ENCODE results near the gene NRDC.
"Not testable (repeated sequence)": the region's sequence is repeated elsewhere in the genome, so short reads cannot be mapped to it uniquely, and the experiment has no call there.

The NRDC gene

GRCh38 chr1:51840743-51841461 lies 37.6 kb downstream of the NRDC start:
- DNase-seq (ENCODE audit: low spot score), result no peak

- no peak for DNase-seq (ENCODE audit: low spot score)
Measured at GRCh38 chr1:51840182-51840581, 38.3 kb downstream of the NRDC start.

GRCh38 chr1:51839094-51839493 lies 39.4 kb downstream of the NRDC start:
- DNase-seq (ENCODE audit: low spot score), result no peak

DNA sequence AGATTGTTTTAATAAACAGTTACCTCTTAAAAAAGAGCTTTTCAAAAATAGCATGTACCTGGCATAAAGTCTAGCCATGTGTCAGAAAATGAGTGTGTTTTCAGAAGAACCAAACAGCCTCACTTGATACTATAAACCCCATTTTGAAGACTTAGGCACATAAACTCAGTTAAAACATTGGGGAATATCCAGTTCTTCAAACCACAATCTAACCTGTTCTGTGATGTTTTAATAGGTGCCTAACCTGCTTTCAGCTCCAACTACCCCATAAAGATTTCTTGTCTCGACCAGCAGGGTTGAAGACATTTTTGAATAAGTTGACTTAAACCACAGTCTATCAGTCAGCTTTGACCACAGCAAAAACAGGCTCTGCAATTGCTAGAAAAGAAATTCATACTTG lies 41.3 kb downstream of the NRDC start:
- DNase-seq (ENCODE audit: low spot score), result no peak

- DNase-seq (ENCODE audit: low spot score), result no peak
Measured at GRCh38 chr1:51833700-51834099, 44.8 kb downstream of the NRDC start.

GRCh38 chr1:51829058-51829457 lies 49.5 kb downstream of the NRDC start:
- DNase-seq (ENCODE audit: low spot score), result no peak

DNA sequence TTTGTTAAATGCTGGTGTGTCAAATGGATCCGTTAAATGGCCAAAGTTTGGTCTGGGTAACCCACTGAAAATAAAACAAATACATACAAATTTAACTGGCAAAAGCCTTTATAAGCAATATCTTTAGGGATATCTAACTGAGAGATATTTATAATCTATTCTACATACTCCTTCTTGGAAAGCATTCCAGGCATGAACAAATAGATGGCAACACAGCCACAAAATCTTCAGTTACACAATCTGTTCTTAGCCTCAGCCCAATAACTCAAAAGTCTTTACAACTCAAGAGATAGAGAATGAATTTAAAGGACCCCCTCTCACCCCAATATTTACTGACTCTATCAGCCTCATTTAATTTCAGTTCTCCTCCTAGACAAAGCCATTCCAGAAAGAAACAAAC lies 58.7 kb downstream of the NRDC start:
- DNase-seq (ENCODE audit: low spot score), result no peak

DNA sequence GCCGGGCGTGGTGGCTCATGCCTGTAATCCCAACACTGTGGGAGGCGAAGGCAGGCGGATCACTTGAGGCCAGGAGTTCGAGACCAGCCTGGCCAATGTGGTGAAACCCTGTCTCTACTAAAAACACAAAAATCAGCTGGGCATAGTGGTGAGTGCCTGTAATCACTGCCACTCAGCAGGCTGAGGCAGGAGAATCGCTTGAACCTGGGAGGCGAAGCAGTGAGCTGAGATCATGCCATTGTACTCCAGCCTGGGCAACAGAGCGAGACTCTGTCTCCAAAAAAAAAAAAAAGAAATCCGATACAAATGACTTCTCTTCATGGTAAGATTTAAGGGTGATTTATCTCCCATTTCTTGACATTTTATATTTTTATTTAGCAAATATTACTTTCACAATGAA lies 59.5 kb downstream of the NRDC start:
- DNase-seq (ENCODE audit: low spot score), result not testable (repeated sequence)

DNA sequence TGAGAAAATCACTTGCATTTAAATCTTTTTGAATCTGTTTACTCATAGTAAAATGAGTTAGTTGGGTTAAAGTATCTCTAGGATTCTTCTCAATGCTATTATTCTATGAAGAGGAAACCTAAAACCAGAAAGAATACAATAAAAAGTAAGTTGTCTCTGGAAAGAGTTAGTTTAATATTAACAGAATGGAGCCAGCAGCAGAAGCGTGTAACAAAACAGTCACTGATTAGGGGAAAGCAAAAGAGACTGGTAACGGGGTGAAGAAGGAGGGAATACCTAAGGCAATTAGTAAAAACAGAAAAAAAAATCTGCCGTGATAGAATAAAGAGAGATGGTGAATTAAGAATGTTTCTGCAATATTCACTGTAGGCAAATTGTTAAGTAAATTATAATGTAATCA lies 60.0 kb downstream of the NRDC start:
- DNase-seq (ENCODE audit: low spot score), result no peak

- DNase-seq (ENCODE audit: low spot score), result no peak
Measured at GRCh38 chr1:51814513-51814912, 64.0 kb downstream of the NRDC start.

DNA sequence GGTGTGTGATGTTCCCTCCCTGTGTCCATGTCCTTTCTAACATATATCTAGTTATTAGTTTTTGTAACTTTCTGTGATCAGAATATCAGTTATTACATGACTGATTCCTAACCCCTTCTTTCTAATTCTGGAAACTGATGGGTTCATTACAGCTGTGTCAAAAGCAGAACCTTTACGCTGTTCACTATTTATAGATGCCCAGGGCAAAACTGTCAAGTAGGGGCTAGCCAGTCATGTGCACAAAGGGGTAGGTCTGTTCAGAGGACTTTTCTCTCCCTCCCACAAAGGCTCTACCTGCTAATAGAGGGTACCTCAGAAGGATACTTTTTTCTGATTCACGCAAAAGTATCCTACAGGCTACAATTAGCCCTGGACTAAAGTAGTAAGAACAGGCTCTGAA lies 79.2 kb downstream of the NRDC start:
- DNase-seq (ENCODE audit: low spot score), result no peak

DNA sequence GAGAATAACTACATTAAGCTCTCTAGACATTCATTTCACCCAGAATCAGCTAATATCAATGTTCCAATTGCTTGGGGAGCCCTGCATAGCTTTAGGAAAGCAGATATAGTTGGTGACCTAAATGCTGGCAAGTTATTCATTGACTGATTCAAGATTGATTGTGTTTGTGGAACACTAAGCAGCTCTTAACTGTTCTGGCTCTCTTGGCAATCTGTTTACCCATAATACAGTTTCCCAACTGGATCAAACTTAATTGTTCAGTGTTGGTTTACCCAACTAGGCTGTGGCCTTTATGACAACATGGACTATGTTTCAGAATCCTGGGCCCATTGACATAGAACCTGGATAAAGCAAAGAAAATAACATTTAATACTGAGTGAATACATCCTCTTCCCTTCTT lies 83.7 kb downstream of the NRDC start:
- no peak for DNase-seq (ENCODE audit: low spot score)

DNA sequence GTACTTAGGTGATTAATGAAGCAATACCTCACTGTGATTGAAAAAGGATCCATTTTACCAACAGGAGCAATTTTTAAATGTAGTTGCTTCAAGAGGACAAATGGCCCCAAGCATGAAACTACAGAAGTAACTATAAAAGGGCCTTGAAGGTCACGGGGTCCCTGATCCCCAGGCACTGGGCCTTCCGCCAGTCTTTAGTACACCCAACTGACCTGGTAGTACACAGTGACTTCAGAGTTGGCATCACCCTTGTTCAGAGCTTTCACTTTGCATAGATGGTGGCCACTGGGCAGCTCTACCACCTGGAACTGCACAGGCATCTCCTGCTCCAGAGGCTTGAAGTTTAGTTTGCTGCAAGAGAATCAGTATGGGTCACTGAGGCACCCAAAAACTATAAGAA lies 84.3 kb downstream of the NRDC start:
- DNase-seq (ENCODE audit: low spot score), result no peak

DNA sequence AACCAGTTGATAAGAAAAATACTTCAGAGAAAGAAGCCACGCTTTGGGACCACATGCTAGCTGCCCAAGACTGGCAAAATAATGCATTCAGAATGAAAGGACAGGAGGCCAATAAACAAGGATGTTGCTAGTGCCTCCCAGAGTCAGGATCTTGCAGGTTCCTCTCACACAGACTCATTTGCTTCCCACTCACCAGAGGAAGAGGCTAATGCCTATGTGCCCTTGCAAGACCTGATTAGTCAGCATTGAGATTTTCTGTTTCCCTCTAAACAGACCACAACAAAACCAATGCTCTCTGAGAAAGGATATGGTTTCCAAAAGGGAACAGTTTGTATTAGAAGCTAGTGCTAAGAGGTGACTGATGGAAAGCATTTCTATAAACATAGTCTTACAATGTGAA lies 85.7 kb downstream of the NRDC start:
- DNase-seq (ENCODE audit: low spot score), result peak; percentile 6

DNA sequence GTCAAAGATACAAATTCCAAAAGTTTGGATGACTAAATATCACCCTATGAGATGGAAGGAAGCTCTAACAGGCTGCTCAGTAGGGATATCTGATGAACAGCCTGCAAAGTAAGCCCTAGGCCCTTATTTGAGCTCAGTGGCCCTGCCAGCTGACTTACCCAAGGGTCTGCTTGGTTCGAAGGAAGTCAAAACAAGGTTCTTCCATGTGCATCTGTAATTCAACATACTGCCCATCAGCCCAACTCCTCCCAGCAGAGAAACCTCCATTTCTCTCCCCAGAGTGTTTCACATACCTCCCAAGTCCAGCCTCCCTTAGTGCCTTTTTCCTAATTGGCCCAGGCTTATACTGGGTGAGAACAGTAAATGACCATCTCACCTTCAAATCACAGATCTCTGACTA lies 86.6 kb downstream of the NRDC start:
- no peak for DNase-seq (ENCODE audit: low spot score)

DNA sequence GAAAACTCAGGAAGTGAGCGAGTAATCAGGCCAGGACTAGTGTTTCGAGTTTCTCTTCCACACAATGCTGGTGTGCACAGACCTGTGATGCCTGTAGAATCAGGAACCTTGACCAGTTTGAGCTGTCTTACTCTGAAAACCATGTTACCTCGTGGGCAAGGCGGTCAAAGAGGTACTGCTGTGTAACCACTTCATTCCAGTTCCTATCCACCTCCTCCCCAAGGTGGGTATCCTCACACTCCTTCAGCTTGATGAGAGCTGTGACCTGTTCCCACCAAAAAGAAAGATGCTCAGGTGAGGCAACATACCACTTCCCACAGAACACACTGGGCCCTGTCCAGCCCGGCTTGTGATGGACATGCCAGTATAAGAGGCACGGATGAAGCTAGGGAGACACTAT lies 88.1 kb downstream of the NRDC start:
- no peak for DNase-seq (ENCODE audit: low spot score)

DNA sequence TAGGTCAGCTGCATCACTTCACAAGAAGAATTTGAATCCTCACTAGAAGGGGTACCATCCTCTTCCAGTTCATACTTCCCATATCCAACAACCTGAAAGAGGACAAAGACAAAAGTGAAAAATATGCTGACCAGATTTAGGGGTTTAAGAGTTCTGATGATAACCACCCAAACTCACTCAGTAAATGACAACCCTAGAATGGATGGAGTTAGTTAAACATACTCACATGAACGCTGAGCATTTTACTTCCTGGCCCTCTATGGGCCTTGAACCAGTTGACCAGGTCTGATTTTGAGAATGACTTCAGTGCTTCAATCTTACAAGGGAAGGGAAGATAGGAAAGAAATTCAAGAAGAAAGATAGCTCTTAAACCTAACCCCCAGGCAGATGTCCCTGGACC lies 89.2 kb downstream of the NRDC start:
- no peak for DNase-seq (ENCODE audit: low spot score)

GRCh38 chr1:51788938-51789337 lies 89.6 kb downstream of the NRDC start:
- DNase-seq (ENCODE audit: low spot score), result no peak

DNA sequence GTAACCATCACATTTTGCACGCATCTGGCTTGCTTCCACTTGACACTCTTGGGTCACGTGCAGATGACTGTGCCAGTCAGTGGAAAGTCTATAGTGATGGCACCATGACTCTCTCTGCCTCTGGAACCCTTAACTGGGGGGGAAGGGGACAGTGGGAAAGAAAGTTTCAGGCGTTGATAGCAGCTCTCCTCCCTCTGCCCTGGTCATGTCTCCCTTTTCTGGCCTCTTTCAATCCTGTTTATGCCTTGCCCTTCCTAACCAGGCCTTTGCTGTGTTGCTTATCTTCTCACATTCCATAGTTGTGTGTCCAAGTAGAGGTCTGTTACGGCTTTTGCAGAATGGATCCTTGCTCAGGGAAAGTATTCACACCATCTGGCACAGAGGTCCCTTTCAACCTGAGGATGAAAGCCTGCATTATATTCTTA lies 93.5 kb downstream of the NRDC start:
- DNase-seq (ENCODE audit: low spot score), result no peak

GRCh38 chr1:51780927-51781326 lies 97.6 kb downstream of the NRDC start:
- no peak for DNase-seq (ENCODE audit: low spot score)

- no peak for DNase-seq (ENCODE audit: low spot score)
Measured at GRCh38 chr1:51776408-51776807, 102.1 kb downstream of the NRDC start.

DNA sequence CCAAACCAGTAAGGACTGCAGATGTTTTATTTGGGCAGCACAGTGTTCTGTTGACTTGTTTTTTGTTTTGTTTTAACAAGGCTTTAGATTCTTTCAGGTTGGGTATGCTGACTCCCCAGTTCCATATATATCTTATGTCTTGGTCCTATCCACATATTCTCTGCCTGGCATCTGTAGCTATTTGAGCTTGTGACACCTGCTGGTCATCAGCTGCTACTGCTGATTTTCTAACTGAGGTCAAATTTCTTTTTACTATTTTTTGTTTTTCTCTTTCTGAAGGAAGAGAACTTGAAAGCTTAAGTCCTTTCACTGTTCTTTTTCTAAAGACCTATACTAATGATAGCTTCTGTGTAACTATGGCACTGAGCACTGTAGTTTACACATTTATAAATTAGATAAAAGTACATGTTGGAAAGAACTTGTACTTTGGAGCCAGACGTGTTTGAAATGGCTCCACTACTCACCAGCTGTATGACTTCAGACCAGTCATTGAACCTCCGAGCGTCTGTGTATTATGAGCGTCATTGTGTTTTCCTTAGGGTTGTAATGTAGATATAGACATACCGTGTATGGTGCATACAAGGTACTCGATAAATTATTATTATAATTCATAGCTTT lies 109.4 kb downstream of the NRDC start:
- DNase-seq (ENCODE audit: low spot score), result peak; percentile 45

- DNase-seq (ENCODE audit: low spot score), result no peak
Measured at GRCh38 chr1:51761351-51761750, 117.2 kb downstream of the NRDC start.

GRCh38 chr1:51760872-51761271 lies 117.7 kb downstream of the NRDC start:
- DNase-seq (ENCODE audit: low spot score), result no peak
